Mammary epithelial cell (primary cell): Measurements from ENCODE around the gene DUSP18.

Experiments
- CTCF ChIP-seq, 2 donors: IDR thresholded peaks in 1 of 2; conservative IDR thresholded peaks in 1 of 2; 2 replicates each; pipeline ENCODE4 v1.5.1; 2011 to 2012; ENCODE audit warnings: inconsistent platforms in 2 of 2, low read length in 2 of 2, mild to moderate bottlenecking in 2 of 2, control low read depth in 1 of 2, low read depth in 1 of 2; ENCODE audit not compliant: insufficient read depth in 1 of 2; ENCODE audit errors: extremely low read depth in 1 of 2
- EZH2 ChIP-seq: IDR thresholded peaks from 2 replicates; pipeline ENCODE4 v1.6.1; 2012; ENCODE audit warnings: low read length, inconsistent platforms, borderline replicate concordance

GRCh38 chr22:30681831-30682230 lies 14.2 kb upstream of the DUSP18 start:
- no peak for TF ChIP-seq CTCF (conservative IDR thresholded peaks at IDR 0.05 in 1 of 2, IDR thresholded peaks at IDR 0.05 in 1 of 2; ENCODE audit: extremely low read depth in 1 of 2, insufficient read depth in 1 of 2, low read depth in 1 of 2, low read length in 2 of 2)
- no peak for TF ChIP-seq EZH2
